ENCODE measurements around the gene SFMBT2.
"Not testable (repeated sequence)": the region's sequence is repeated elsewhere in the genome, so short reads cannot be mapped to it uniquely, and the experiment has no call there.

SFMBT2 gene

DNA sequence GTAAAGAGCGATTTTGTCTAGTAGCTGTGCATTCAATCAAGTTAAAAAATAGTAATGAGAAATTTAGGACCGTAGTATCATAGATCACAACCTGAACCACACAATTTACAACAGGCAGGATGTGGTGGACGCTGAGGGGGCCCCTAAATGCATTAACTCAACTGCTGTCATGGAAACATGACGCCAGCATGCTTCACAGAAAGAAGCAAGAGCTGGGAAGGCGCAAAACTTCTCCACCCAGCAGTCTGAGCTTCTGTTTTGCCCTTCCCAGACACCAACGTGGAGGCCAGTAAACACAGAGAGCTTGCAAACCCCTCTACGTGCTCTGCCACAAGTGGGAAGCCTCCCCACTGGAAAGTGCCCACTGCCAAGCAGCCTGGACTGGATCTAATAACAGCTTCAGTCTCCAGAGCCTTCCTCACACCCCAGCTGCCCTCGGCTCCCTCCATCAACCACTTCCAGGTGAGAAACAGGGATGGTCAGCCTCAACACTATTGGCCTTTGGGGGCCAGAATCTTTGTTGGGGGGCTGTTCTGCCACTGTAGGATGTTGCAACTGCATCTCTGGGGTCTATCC, 151.8 kb downstream of the SFMBT2 start:
- DNase-seq, result peak; percentile 47

GRCh38 chr10:7255517-7255916, 155.3 kb downstream of the SFMBT2 start:
- DNase-seq, result peak; percentile 6

GRCh38 chr10:7251696-7252465, 159.0 kb downstream of the SFMBT2 start:
- no peak for DNase-seq

DNA sequence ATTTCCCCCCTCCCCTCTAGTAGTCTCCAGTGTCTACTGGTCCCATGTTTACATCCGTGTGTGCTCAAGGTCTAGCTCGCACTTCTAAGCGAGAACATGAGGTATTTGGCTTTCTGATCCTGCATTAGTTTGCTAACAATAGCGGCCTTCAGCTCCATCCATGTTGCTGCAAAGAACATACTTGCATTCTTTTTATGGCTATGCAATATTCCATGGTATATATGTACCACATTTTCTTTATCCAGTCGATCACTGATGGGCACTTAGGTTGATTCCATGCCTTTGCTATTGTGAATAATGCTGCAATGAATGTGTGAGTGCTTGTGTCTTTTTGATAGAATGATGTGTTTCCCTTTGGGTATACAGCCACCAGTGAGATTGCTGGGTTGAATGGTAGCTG, 160.6 kb downstream of the SFMBT2 start:
- DNase-seq, result no peak

DNA sequence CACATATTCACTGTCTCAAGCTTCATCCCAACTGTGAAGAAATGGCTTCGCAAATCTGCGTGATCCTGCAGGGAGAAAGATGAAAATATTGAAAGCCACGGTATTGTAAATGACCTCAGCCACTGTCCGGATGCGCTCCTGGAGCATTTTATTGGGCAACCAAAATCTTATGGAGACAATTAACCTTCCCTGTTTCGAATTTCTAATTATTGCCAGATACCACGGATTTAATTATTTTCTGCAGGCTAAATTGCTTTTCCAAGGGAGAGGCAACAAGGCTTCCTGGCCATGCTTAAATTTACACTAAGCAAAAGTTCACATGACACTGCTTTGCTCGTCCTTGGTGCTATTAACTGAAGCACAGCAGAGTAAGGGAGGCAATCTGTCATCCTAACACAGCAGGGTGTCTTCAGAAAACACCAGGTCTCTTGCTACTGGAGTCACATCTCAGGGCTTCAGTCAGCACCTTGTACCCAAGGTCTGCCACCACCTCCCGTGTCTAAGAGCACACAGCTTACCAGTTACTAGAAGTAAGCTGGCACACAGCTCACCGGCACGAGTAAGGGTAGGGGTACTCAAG, 162.2 kb downstream of the SFMBT2 start:
- no peak for DNase-seq

DNA sequence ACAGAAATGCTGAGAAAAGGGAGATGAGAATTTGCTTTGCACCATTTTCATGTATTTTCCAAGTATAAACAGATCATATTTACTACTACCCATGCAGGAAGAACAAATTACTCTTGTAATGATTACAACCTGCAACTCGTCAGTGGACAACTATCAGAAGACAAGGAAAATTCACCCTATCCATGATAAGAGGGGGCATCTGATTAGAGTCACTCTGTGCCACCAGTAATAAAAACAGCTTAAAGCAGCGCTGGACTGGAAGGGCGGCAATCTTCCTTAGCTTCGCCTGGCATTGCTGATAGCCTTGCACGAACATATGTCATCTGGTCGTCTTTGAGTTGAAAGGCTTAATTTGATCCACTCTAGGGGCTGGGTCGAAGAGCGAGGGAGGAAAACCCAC, 162.7 kb downstream of the SFMBT2 start:
- no peak for DNase-seq

DNA sequence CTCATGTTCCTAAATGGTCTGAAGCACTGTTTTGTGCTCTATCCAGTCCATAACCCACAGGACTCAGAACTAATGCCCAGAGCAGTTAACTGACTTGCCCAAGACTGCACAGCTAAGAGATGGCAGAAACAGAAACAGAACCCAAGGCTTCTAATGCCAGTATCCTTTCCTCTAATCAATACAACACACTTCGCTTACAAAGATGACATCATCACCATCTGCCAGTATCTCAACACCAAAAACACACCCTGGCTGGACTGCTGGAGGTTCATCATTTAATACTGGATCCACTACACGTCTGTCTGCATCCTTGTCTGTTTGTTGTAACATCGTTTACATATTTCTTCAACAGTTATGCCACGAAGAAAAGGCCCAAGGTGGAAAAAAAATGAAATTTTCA, 165.3 kb downstream of the SFMBT2 start:
- DNase-seq, result no peak

- peak; percentile 45 for DNase-seq
Measured at GRCh38 chr10:7243873-7244272, 167.0 kb downstream of the SFMBT2 start.

- no peak for DNase-seq
Measured at GRCh38 chr10:7243139-7243538, 167.7 kb downstream of the SFMBT2 start.

DNA sequence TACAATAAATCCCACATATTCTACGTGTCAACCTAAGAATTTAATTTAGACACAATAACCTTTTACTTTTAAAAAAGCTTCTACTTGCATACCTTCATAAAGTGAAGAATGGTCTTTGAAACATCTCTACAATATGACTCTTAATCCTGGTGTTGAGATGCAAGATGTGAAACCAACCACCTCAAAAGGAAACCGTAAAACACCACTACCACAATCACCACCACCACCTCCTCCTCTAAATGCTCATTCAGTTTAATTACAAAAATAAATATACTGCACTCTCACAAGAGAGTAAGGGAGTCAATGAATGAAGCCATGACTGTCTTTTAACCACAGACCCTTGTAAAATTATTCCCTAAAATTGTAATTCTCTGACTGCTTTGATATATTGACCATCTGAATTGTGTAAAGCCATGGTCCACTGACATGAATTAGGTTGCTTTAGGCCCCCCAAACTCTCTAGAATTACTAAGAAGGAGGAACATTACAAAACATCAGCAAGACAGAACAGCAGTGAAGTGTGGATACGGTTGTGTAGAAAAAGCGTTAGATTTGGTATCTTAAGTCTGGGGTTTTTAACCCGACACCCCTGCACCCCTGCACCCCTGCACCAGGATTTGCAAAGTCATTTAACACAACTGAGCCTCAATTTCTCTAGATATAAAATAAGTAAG, 171.4 kb downstream of the SFMBT2 start:
- no peak for DNase-seq

GRCh38 chr10:7235376-7235775, 175.5 kb downstream of the SFMBT2 start:
- DNase-seq, result no peak

GRCh38 chr10:7234109-7234508, 176.7 kb downstream of the SFMBT2 start:
- DNase-seq, result no peak

DNA sequence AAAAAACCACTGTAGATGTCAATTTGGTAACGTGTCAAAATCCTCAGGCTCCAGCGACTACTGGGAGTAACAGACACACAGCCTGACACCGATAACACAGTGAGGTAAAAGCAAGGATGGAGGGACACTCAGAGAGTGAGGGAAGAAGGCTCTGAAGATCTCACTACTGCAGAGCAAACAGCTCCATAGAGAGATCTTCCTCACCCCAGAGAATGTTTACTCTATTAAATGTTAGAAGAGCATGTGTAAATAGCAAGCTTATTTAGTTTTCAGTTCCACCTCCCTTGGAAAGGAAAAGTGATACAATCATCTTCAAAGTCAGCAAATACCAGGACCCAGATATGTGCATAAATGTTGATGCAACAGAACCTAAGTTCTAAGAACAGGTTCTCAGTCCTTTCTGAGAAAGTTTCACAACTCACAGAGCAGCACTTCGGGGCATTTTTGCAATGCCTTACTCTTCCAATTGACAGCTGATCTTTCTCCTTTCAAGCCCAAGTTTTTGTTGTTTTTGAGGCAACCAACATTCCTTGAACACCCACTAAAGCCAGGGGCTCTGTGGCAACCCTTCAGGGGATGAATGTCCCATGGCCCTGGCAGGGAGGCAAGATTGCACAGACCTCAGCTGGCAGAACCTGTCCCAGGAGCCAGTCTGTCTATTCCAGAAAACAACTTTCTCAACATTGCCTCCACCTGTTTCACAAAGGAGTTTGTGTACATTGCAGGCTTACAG, 177.4 kb downstream of the SFMBT2 start:
- DNase-seq, result no peak

GRCh38 chr10:7231509-7232414, 179.1 kb downstream of the SFMBT2 start:
- no peak for DNase-seq

GRCh38 chr10:7230951-7231350, 179.9 kb downstream of the SFMBT2 start:
- DNase-seq, result no peak

- DNase-seq, result no peak
Measured at GRCh38 chr10:7230036-7230435, 180.8 kb downstream of the SFMBT2 start.

- no peak for DNase-seq
Measured at GRCh38 chr10:7225133-7225532, 185.7 kb downstream of the SFMBT2 start.

GRCh38 chr10:7218968-7219367, 191.9 kb downstream of the SFMBT2 start:
- no peak for DNase-seq

DNA sequence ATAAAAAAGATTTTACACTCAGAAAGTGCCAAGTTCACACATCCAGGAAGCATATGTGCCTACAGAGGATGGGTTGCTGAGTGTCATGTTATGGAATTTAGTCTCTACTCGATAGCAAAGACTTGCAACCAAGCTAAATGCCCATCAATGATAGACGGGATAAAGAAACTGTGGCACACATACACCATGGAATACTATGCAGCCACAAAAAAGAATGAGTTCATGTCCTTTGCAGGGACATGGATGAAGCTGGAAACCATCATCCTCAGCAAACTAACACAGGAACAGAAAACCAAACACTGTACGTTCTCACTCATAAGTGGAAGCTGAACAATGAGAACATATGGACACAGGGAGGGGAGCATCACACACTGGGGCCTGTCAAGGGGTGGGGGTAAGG, 198.1 kb downstream of the SFMBT2 start:
- not testable (repeated sequence) for DNase-seq

- DNase-seq, result no peak
Measured at GRCh38 chr10:7211857-7212577, 198.8 kb downstream of the SFMBT2 start.

- no peak for DNase-seq
Measured at GRCh38 chr10:7210516-7210915, 200.3 kb downstream of the SFMBT2 start.
